Adrenal gland (tissue), 12 donors: ENCODE results near the gene EXOC3. TPM values are rescaled to one million over a fixed set of nuclear protein-coding genes. Genes with fewer than 3 reads are reported as not detected.

ENCODE experiments used
- DNase-seq, 7 donors: peaks; one replicate each; pipeline ENCODE4 v3.0.0-alpha.2; 2019 to 2020
- H3K27ac ChIP-seq, 5 donors: fragments of 200-600 bp; sonication (generic) in 4 of 5; 1 replicate in 3 of 5; 2 replicates in 2 of 5; pipeline versions ENCODE4 v1.5.1 to v1.8.0; 2016 to 2020; ENCODE audit warnings: mild to moderate bottlenecking in 1 of 5
- H3K27me3 ChIP-seq: fragments of 200-600 bp; 2 replicates; pipeline ENCODE4 v1.8.0; 2021
- H3K36me3 ChIP-seq, 2 donors: fragments of 200-600 bp; replicated peaks in 1 of 2; 1 replicate in 1 of 2; 2 replicates in 1 of 2; pipeline versions ENCODE4 v1.5.1 to v1.8.0; 2018 to 2022
- H3K4me1 ChIP-seq, 2 donors: fragments of 200-600 bp; replicated peaks in 1 of 2; 1 replicate in 1 of 2; 2 replicates in 1 of 2; pipeline versions ENCODE4 v1.5.1 to v1.8.0; 2018 to 2021
- H3K4me3 ChIP-seq, 4 donors: fragments of 200-600 bp; sonication (generic) in 3 of 4; one replicate each; pipeline ENCODE4 v1.5.1; 2016 to 2018
- H3K9me3 ChIP-seq, 3 donors: fragments of 200-600 bp; sonication (generic) in 1 of 3; replicated peaks in 1 of 3; 1 replicate in 2 of 3; 2 replicates in 1 of 3; pipeline versions ENCODE4 v1.5.1 to v1.8.0; 2016 to 2021
- CTCF ChIP-seq, 6 experiments: fragments of 450-650 bp in 4 of 6; fragments of 200-600 bp in 2 of 6; sonication (generic) in 1 of 6; IDR thresholded peaks; 1 replicate in 5 of 6; 2 replicates in 1 of 6; pipeline versions ENCODE4 v1.5.1 to v1.8.0; 2016 to 2021; ENCODE audit warnings: antibody characterized with exemption in 6 of 6, mild to moderate bottlenecking in 2 of 6, moderate library complexity in 1 of 6
- POLR2A ChIP-seq, 2 donors: fragments of 450-650 bp; IDR thresholded peaks; one replicate each; pipeline ENCODE4 v1.6.1; 2017; ENCODE audit warnings: antibody characterized with exemption in 2 of 2, mild to moderate bottlenecking in 2 of 2, moderate library complexity in 1 of 2
- WGBS, 4 donors: extraction: QIAGEN DNeasy Blood & Tissue Kit in 2 of 4; methylation state at CpG; one replicate each; pipeline versions ENCODE4 v1.1.5 to v1.1.7; 2013 to 2017; 5-methylcytosine and 5-hydroxymethylcytosine counted together
- intact Hi-C, 2 donors: fragments of 100-400 bp; cut with DNase I; formaldehyde crosslinking; loops; one replicate each; pipeline versions ENCODE4 v1.14.1 to v1.15.0; 2022 to 2023
- polyA plus RNA-seq, 3 donors: library from polyadenylated mRNA; stranded (reverse); fragments of 200-250 nt in 2 of 3; fragments of 350-450 nt in 1 of 3; fragmentation: Illumina TruSeq in 1 of 3; extraction: RNeasy Lipid Tissue Mini Kit (QIAGEN cat#74804) in 1 of 3; gene quantifications; one replicate each; pipeline ENCODE4 v1.2.3, GENCODE V29; 2013 to 2014
- total RNA-seq, 9 donors: library from RNA; depleted of rRNA in 4 of 9; stranded (reverse); fragments of >200 nt in 4 of 9; fragments of 120-200 nt in 1 of 9; fragmentation: NEBNext Ultra II Directional in 1 of 9; extraction: Animal tissue kit (Norgen Biotek cat#: 25700) in 1 of 9; gene quantifications; one replicate each; pipeline versions ENCODE4 v1.1.0 to v1.2.4, GENCODE V29; 2013 to 2023
- donor health status: healthy with polysubstance abuse.
- donor health status: Bipolar disorder and iron deficiency.
- donor health status: DM: yes; HTN: yes; CAD: no.
- donor health status: DM: no; HTN: no; CAD: no.
- donor health status: DM: no; HTN: no; CAD: no.
- donor health status: DM: yes; HTN: yes; CAD: no.

Gene EXOC3
- total and polyA plus RNA-seq, 12 donors = 24.7 to 66.4 (median 42.7) TPM

DNA sequence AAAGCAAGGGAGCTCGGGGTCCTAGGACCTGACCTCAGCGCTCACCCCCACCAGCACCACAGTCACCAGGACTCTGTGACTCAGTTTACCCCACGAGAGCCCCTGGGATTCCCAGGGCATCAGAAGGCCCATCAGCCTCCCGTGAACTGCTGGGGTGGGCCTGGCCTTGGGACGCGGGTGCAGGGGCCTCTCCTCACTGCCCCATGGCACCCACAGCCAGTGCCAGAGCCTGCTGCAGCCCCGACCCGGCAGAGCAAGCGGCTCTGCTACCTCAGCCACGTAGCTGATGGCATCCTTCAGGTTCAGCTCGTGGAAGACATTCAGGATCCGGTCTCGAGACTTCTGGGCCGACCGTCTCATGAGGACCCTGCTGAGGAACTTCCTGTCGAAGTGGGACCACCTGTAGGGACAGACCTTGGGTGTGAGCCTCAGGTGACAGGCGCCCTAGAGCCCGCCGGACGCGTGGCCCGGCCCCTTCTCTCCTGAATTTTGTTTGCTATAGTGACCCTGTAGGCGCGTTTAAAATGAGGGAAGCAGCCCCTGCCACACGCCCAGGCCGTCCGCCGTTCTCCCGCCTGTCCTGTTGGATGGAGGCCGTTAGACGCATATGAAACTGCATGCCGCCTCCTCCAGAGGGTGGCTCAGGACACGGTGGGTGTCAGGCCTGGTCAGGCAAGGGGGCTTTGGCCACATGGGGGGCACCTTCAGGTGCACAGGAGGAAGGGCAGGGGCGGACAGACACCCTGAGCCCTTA, 36.8 kb downstream of the EXOC3 start:
- intact Hi-C loops = loop anchor here in 1 of 2 donors (10.0 kb wide), 1 partner anchor 415 kb away; the partner anchor contains the start of genes BRD9 and TRIP13
- WGBS, 4 donors = 70 to 83% (median 77%) methylated on average over 18 to 34 of the region's 34 CpGs
- no peaks in the 10 kb centered on the region for H3K36me3 ChIP-seq
- H3K4me1 ChIP-seq = peaks cover 2 to 3% of the 10 kb centered on the region in 2 donors
- H3K4me3 ChIP-seq = no peak overlapping the region
- H3K27me3 ChIP-seq = peaks cover 50% of the 10 kb centered on the region
- no peaks in the 10 kb centered on the region for H3K9me3 ChIP-seq
- no peak for DNase-seq
- no peak for TF ChIP-seq POLR2A (IDR thresholded peaks at IDR 0.05)
- no peak for TF ChIP-seq CTCF (IDR thresholded peaks at IDR 0.05)
- H3K27ac ChIP-seq = no peak overlapping the region

DNA sequence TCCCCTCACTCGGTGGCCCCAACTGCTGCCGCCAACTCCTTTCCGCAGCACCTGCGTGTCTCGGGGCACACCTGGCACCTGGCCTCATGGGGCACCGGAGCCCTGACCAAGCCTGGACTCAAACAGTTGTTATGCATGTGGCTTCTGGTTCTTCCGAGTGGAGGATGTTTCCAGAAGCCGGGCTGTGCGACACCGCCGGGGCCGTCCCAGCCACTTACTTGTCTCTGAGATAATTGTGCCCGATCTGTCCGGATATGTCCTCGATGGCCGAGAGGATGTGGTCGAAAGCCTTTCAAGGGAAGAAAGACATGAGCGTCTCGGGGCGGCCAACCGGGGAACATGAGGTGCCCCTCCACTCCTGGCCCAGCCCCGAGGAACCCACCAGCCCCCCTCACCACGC, 38.4 kb downstream of the EXOC3 start:
- no peak for DNase-seq
- Histone ChIP-seq H3K9me3 (no peaks in the 10 kb centered on the region), H3K4me1 (no peaks in the 10 kb centered on the region), H3K36me3 (no peaks in the 10 kb centered on the region), H3K27ac (no peak overlapping the region), H3K4me3 (no peak overlapping the region), H3K27me3 (peaks cover 42% of the 10 kb centered on the region)
- intact Hi-C loops = no loop called here
- WGBS, 4 donors = 84 to 87% (median 86%) methylated on average over 16 to 23 of the region's 23 CpGs
- TF ChIP-seq POLR2A (IDR thresholded peaks at IDR 0.05) = no peak
- TF ChIP-seq CTCF (IDR thresholded peaks at IDR 0.05) = no peak

DNA sequence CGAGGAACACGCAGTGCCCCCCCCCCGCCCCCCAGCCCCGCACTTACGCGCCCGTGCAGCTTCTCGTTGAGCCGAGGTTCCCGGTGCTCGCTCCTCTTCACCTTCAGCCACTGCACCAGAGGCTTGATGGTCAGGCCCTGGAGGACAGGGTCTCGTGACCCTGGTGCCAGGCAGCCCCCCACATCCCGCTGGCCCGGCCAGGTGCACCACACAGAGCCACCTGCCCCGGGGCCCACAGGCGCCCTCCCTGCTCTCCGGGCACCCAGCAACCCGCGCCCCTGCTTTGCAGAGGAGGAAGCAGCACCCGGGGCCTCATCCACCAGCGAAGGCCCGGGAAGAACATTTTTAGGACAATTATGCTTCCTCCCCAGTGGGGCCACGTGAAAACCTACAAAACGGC, 39.0 kb downstream of the EXOC3 start:
- H3K36me3 ChIP-seq = no peaks in the 10 kb centered on the region
- H3K4me1 ChIP-seq = no peaks in the 10 kb centered on the region
- H3K4me3 ChIP-seq = no peak overlapping the region
- no peak for DNase-seq
- H3K27me3 ChIP-seq = peaks cover 42% of the 10 kb centered on the region
- 55 to 87% (median 67%) methylated on average over 7 to 23 of the region's 24 CpGs for WGBS, 4 donors
- intact Hi-C loops = no loop called here
- no peaks in the 10 kb centered on the region for H3K9me3 ChIP-seq
- H3K27ac ChIP-seq = no peak overlapping the region
- TF ChIP-seq CTCF (IDR thresholded peaks at IDR 0.05) = no peak
- TF ChIP-seq POLR2A (IDR thresholded peaks at IDR 0.05) = no peak

GRCh38 chr5:482506-482905, 39.5 kb downstream of the EXOC3 start:
- no peaks in the 10 kb centered on the region for H3K36me3 ChIP-seq
- no peaks in the 10 kb centered on the region for H3K9me3 ChIP-seq
- no peak for DNase-seq
- H3K4me3 ChIP-seq = no peak overlapping the region
- intact Hi-C loops = no loop called here
- no peak overlapping the region for H3K27ac ChIP-seq
- TF ChIP-seq CTCF (IDR thresholded peaks at IDR 0.05) (no peak), POLR2A (IDR thresholded peaks at IDR 0.05) (no peak)
- H3K4me1 ChIP-seq = no peaks in the 10 kb centered on the region
- peaks cover 42% of the 10 kb centered on the region for H3K27me3 ChIP-seq
- whole genome bisulfite sequencing, 4 donors = 92 to 98% (median 94%) methylated on average over 9 to 27 of the region's 27 CpGs
